ENCODE results near the gene DYRK3.

The DYRK3 gene

GRCh38 chr1:206646504-206646903 is 11.2 kb downstream of the DYRK3 start:
- TF ChIP-seq CTCF (IDR thresholded peaks at IDR 0.05; ENCODE audit: insufficient read depth, low read depth, low read length, missing control alignments) = no peak
- DNase-seq (ENCODE audit: low read depth) = no peak
- H3K4me3 ChIP-seq (ENCODE audit: low read length) = no peak overlapping the region

- no peak overlapping the region for H3K4me3 ChIP-seq (ENCODE audit: low read length)
- TF ChIP-seq CTCF (IDR thresholded peaks at IDR 0.05; ENCODE audit: insufficient read depth, low read depth, low read length, missing control alignments) = no peak
- DNase-seq (ENCODE audit: low read depth) = no peak
Measured at GRCh38 chr1:206647224-206647623, 11.9 kb downstream of the DYRK3 start.

- no peak overlapping the region for H3K4me3 ChIP-seq (ENCODE audit: low read length)
- DNase-seq (ENCODE audit: low read depth) = no peak
- no peak for TF ChIP-seq CTCF (IDR thresholded peaks at IDR 0.05; ENCODE audit: insufficient read depth, low read depth, low read length, missing control alignments)
Measured at GRCh38 chr1:206649261-206649921, 14.1 kb downstream of the DYRK3 start.

- no peak for DNase-seq (ENCODE audit: low read depth)
- no peak for TF ChIP-seq CTCF (IDR thresholded peaks at IDR 0.05; ENCODE audit: insufficient read depth, low read depth, low read length, missing control alignments)
- no peak overlapping the region for H3K4me3 ChIP-seq (ENCODE audit: low read length)
Measured at GRCh38 chr1:206651014-206651413, 15.7 kb downstream of the DYRK3 start.

GRCh38 chr1:206651958-206652890 is 16.9 kb downstream of the DYRK3 start:
- DNase-seq (ENCODE audit: low read depth) = peak; percentile 63
- no peak overlapping the region for H3K4me3 ChIP-seq (ENCODE audit: low read length)
- no peak for TF ChIP-seq CTCF (IDR thresholded peaks at IDR 0.05; ENCODE audit: insufficient read depth, low read depth, low read length, missing control alignments)

- DNase-seq (ENCODE audit: low read depth) = peak; percentile 79
- H3K4me3 ChIP-seq (ENCODE audit: low read length) = no peak overlapping the region
- TF ChIP-seq CTCF (IDR thresholded peaks at IDR 0.05; ENCODE audit: insufficient read depth, low read depth, low read length, missing control alignments) = no peak
Measured at GRCh38 chr1:206653715-206654459, 18.6 kb downstream of the DYRK3 start.

Measured in epithelial cell of esophagus (primary cell).